GM19395 (cell line): ENCODE data around the gene CDHR2.
"Not testable (repeated sequence)": the region's sequence is repeated elsewhere in the genome, so short reads cannot be mapped to it uniquely, and the experiment has no call there.

Source experiments
- ATAC-seq: cut with Tn5 transposase; IDR thresholded peaks from one replicate; pipeline ENCODE4 v1.9.1; 2021; ENCODE audit warnings: mild to moderate bottlenecking, moderate library complexity; ENCODE audit not compliant: unreplicated experiment

The CDHR2 gene

GRCh38 chr5:176561259-176561658 is 12.1 kb downstream of the CDHR2 start:
- ATAC-seq = no peak

GRCh38 chr5:176562189-176562588 is 13.0 kb downstream of the CDHR2 start:
- ATAC-seq = no peak

GRCh38 chr5:176564002-176564401 is 14.9 kb downstream of the CDHR2 start:
- no peak for ATAC-seq

GRCh38 chr5:176565760-176566288 is 16.7 kb downstream of the CDHR2 start:
- no peak for ATAC-seq

GRCh38 chr5:176568657-176569056 is 19.5 kb downstream of the CDHR2 start:
- ATAC-seq = no peak

GRCh38 chr5:176570044-176570443 is 20.9 kb downstream of the CDHR2 start:
- no peak for ATAC-seq

- ATAC-seq = no peak
Measured at GRCh38 chr5:176573564-176574296, 24.6 kb downstream of the CDHR2 start.

- ATAC-seq = no peak
Measured at GRCh38 chr5:176574297-176574591, 25.1 kb downstream of the CDHR2 start.

- ATAC-seq = no peak
Measured at GRCh38 chr5:176575066-176575465, 25.9 kb downstream of the CDHR2 start.

- ATAC-seq = no peak
Measured at GRCh38 chr5:176575488-176576422, 26.6 kb downstream of the CDHR2 start.

GRCh38 chr5:176577312-176578176 is 28.4 kb downstream of the CDHR2 start:
- ATAC-seq = no peak

GRCh38 chr5:176578391-176578808 is 29.3 kb downstream of the CDHR2 start:
- ATAC-seq = no peak

- ATAC-seq = no peak
Measured at GRCh38 chr5:176579323-176579722, 30.2 kb downstream of the CDHR2 start.

GRCh38 chr5:176581361-176581760 is 32.2 kb downstream of the CDHR2 start:
- ATAC-seq = no peak

- no peak for ATAC-seq
Measured at GRCh38 chr5:176583076-176583475, 33.9 kb downstream of the CDHR2 start.

GRCh38 chr5:176587398-176587797 is 38.3 kb downstream of the CDHR2 start:
- ATAC-seq = no peak

GRCh38 chr5:176588297-176588696 is 39.2 kb downstream of the CDHR2 start:
- no peak for ATAC-seq

- ATAC-seq = no peak
Measured at GRCh38 chr5:176589039-176589769, 40.1 kb downstream of the CDHR2 start.

- no peak for ATAC-seq
Measured at GRCh38 chr5:176590035-176590717, 41.0 kb downstream of the CDHR2 start.

GRCh38 chr5:176591667-176592066 is 42.5 kb downstream of the CDHR2 start:
- ATAC-seq = not testable (repeated sequence)
